Mucosa of descending colon (tissue), 3 donors: Measurements from ENCODE around the gene FABP6. TPM values are rescaled to one million over a fixed set of nuclear protein-coding genes. Genes with fewer than 3 reads are reported as not detected.

Experiments used
- ATAC-seq: fragments of 200-7000 bp; cut with Tn5 transposase; one replicate; pipeline ENCODE4 v1.9.1; 2020; ENCODE audit warnings: mild to moderate bottlenecking, moderate library complexity
- DNase-seq, 3 donors: peaks; one replicate each; pipeline ENCODE4 v3.0.0-alpha.2; 2020
- H3K36me3 ChIP-seq: fragments of 200-600 bp; one replicate; pipeline ENCODE4 v1.8.0; 2021; ENCODE audit warnings: low read depth, mild to moderate bottlenecking
- H3K4me1 ChIP-seq: fragments of 200-600 bp; one replicate; pipeline ENCODE4 v1.8.0; 2021; ENCODE audit warnings: low read depth, mild to moderate bottlenecking
- H3K4me3 ChIP-seq: fragments of 200-600 bp; one replicate; pipeline ENCODE4 v1.8.0; 2021; ENCODE audit warnings: mild to moderate bottlenecking
- H3K9me3 ChIP-seq: fragments of 200-600 bp; one replicate; pipeline ENCODE4 v1.8.0; 2021; ENCODE audit warnings: mild to moderate bottlenecking
- intact Hi-C, 2 donors: fragments of 100-400 bp; cut with DNase I in 1 of 2; cut with micrococcal nuclease in 1 of 2; formaldehyde crosslinking; loops; one replicate each; pipeline versions ENCODE4 v1.11.0 to v1.11.1; 2022; cut with DNase I, micrococcal nuclease
- total RNA-seq, 3 donors: library from RNA; stranded (reverse); fragmentation: NEBNext Ultra II Directional in 2 of 3; extraction: Animal tissue kit (Norgen Biotek cat#: 25700) in 2 of 3; gene quantifications; one replicate each; pipeline versions ENCODE4 v1.2.1 to v1.2.4, GENCODE V29; 2021 to 2023
- TF ChIP-seq, protein P1 (sequence below): fragments of 200-600 bp; IDR thresholded peaks from one replicate; pipeline ENCODE4 v1.8.0; 2022; ENCODE audit warnings: antibody characterized with exemption, mild to moderate bottlenecking
- donor health status: DM: no; HTN: no; CAD: no; lungs with moderate emphysema.
- donor health status: DM: no; HTN: no; CAD: no.
- donor health status: DM: no; HTN: yes; CAD: no.

FABP6 gene
- total RNA-seq, 3 donors from 2014 or later: not detected

DNA sequence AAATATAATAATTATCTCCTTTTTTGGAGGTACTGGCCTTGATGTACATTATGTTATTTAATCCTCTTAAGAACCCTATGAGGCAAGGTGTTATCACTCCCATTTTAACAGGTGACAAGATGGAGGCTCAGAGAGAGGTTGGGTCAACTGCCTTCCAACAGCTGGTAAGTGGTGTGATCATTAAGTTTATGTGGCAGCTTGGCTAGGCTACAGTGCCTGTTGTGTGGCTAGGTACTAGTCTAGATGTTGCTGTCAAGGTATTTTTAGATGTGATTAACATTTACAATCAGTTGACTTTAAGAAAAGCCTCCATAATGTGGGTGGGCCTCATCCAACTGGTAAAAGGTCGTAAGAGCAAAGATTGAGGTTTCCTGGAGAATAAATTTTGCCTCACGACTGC lies 21.5 kb downstream of the FABP6 start:
- Histone ChIP-seq H3K36me3 (no peaks in the 10 kb centered on the region), H3K4me1 (peaks cover 10% of the 10 kb centered on the region), H3K4me3 (no peak overlapping the region), H3K9me3 (no peaks in the 10 kb centered on the region)
- intact Hi-C loops: no loop called here
- peak; percentile 79 for ATAC-seq
- TF ChIP-seq, protein P1, sequence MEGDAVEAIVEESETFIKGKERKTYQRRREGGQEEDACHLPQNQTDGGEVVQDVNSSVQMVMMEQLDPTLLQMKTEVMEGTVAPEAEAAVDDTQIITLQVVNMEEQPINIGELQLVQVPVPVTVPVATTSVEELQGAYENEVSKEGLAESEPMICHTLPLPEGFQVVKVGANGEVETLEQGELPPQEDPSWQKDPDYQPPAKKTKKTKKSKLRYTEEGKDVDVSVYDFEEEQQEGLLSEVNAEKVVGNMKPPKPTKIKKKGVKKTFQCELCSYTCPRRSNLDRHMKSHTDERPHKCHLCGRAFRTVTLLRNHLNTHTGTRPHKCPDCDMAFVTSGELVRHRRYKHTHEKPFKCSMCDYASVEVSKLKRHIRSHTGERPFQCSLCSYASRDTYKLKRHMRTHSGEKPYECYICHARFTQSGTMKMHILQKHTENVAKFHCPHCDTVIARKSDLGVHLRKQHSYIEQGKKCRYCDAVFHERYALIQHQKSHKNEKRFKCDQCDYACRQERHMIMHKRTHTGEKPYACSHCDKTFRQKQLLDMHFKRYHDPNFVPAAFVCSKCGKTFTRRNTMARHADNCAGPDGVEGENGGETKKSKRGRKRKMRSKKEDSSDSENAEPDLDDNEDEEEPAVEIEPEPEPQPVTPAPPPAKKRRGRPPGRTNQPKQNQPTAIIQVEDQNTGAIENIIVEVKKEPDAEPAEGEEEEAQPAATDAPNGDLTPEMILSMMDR: no peak
- DNase-seq: peak in 1 of 3 donors; percentile 50

DNA sequence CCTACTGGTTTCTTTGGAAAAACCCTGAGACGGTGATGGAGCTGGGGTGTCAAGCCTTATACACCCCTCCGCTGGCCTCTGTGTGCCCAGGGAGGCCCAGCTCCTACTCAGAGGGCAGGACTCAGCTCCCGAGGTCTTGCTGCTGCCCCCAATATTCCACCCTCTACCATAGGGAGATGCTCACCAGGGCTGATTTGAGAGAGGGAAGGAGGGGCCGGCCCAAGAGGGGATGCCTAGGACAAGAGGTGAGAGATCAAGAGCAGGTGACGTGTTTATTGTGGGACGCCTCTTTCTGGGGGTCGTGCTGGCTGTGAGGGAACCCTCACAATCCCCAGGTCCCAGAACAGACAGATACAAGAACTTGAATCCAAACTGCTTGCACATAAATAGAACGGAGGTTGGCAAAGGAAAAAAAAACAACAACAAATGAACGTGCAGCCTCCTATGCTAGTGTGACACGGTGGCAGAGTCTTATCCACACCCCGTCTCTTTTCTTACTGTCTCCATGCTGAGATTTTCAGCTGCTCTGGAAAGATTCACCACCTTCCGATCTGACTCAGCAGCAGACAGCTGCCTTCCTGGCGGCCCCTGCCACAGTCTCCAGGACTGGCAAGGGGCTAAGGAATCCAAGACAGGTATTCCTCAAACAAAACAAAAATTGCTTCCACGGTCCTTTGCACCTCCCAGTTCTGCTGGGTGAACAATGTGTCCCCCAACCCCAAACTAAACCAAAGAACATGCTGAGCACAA lies 22.3 kb downstream of the FABP6 start:
- DNase-seq (no peak), ATAC-seq (no peak)
- H3K9me3 ChIP-seq: no peaks in the 10 kb centered on the region
- peaks cover 10% of the 10 kb centered on the region for H3K4me1 ChIP-seq
- intact Hi-C loops: no loop called here
- H3K36me3 ChIP-seq: no peaks in the 10 kb centered on the region
- TF ChIP-seq, protein P1: no peak
- no peak overlapping the region for H3K4me3 ChIP-seq

DNA sequence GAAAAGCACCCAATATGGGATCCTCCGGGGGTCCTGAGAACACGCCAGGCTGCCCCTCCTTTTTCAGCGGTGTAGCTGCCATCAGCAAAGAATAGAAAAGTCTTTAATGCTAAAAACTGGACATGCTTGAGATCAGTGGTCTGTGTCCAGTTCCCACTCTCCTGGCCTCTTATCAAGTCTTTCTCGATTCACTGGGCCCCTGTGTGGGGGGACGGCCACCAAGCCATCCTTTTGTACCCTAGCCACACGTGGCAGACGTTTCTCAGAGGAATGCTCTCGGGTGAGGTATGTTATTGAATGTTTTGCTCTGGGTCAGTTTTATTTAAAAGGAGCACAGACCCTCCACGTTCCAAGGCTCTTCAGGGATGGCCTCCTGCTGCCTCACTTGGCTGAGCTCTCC lies 23.6 kb downstream of the FABP6 start:
- intact Hi-C loops: no loop called here
- no peaks in the 10 kb centered on the region for H3K9me3 ChIP-seq
- TF ChIP-seq, protein P1: no peak
- DNase-seq: no peak
- peaks cover 10% of the 10 kb centered on the region for H3K4me1 ChIP-seq
- H3K4me3 ChIP-seq: no peak overlapping the region
- no peak for ATAC-seq
- no peaks in the 10 kb centered on the region for H3K36me3 ChIP-seq

DNA sequence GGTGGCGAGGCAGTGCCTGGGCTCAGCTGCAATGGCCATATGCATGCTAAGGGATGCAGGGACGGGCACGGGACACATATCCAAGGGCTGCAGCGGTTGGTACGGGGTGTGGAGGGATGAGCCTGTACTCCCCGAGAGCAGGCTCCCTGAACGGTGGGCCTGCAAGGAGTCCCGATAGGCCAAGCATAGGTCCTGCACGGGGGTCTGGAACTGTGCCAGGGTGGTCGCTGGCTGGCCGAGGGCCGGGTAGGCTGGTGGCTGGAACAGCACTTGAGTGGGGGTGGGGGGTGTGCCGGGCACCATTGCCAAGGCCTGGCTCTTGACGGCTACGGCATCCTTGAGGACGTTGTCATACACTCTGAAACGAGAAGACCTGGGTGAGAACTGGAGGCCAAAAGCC lies 24.1 kb downstream of the FABP6 start:
- intact Hi-C loops: no loop called here
- Histone ChIP-seq H3K36me3 (no peaks in the 10 kb centered on the region), H3K9me3 (no peaks in the 10 kb centered on the region)

DNA sequence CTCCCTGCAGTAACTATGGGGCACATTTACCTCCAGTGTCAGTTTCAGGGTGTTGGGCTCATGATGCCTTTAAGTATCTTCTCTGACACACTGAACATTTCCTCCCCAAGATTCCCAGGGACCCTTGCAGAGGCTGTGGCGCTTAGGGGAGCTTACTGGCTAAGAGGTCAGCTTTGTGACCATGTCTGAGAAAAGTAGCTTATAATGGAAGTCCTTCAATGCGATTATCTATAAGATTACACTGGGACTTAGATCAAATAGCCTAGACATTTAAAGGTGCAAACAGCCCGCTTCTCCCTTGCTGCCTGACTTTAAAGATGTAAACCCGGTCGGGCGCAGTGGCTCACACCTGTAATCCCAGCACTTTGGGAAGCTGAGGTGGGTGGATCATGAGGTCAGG lies 25.4 kb downstream of the FABP6 start:
- Histone ChIP-seq H3K4me1 (peaks cover 8% of the 10 kb centered on the region), H3K9me3 (no peaks in the 10 kb centered on the region), H3K4me3 (no peak overlapping the region), H3K36me3 (no peaks in the 10 kb centered on the region)
- ATAC-seq (no peak), DNase-seq (no peak)
- TF ChIP-seq, protein P1: no peak
- intact Hi-C loops: no loop called here

More for the DNA sequence above, 24.1 kb downstream of the FABP6 start:
- Histone ChIP-seq H3K4me1 (peaks cover 10% of the 10 kb centered on the region), H3K4me3 (no peak overlapping the region)
- TF ChIP-seq, protein P1: no peak
- ATAC-seq: no peak
- DNase-seq: no peak
